HG02970 (cell line): ENCODE data around the gene VRK1.

Experiments used
- ATAC-seq: cut with Tn5 transposase; IDR thresholded peaks from one replicate; pipeline ENCODE4 v1.9.1; 2021; ENCODE audit warnings: mild to moderate bottlenecking, moderate library complexity, moderate number of reproducible peaks; ENCODE audit not compliant: unreplicated experiment, low FRiP score

The VRK1 gene

GRCh38 chr14:96790186-96790585 is 7.0 kb upstream of the VRK1 start:
- no peak for ATAC-seq

- ATAC-seq = no peak
Measured at GRCh38 chr14:96790706-96791105, 6.5 kb upstream of the VRK1 start.

- no peak for ATAC-seq
Measured at GRCh38 chr14:96792003-96792402, 5.2 kb upstream of the VRK1 start.

GRCh38 chr14:96792591-96792990 is 4.6 kb upstream of the VRK1 start:
- no peak for ATAC-seq

- ATAC-seq = no peak
Measured at GRCh38 chr14:96793547-96793946, 3.6 kb upstream of the VRK1 start.

GRCh38 chr14:96795109-96795828 is 1.9 kb upstream of the VRK1 start:
- no peak for ATAC-seq

GRCh38 chr14:96797582-96798349 is 584 bp downstream of the VRK1 start:
- peak; percentile 31 for ATAC-seq

GRCh38 chr14:96798956-96799355 is 1.8 kb downstream of the VRK1 start:
- ATAC-seq = no peak

- ATAC-seq = no peak
Measured at GRCh38 chr14:96799489-96800054, 2.4 kb downstream of the VRK1 start.

GRCh38 chr14:96801931-96802330 is 4.7 kb downstream of the VRK1 start:
- no peak for ATAC-seq

- no peak for ATAC-seq
Measured at GRCh38 chr14:96802963-96803362, 5.8 kb downstream of the VRK1 start.

GRCh38 chr14:96803958-96804357 is 6.8 kb downstream of the VRK1 start:
- no peak for ATAC-seq

- ATAC-seq = no peak
Measured at GRCh38 chr14:96804895-96805294, 7.7 kb downstream of the VRK1 start.

GRCh38 chr14:96805956-96806355 is 8.8 kb downstream of the VRK1 start:
- ATAC-seq = no peak

- ATAC-seq = no peak
Measured at GRCh38 chr14:96806836-96807235, 9.7 kb downstream of the VRK1 start.

- no peak for ATAC-seq
Measured at GRCh38 chr14:96808619-96809406, 11.6 kb downstream of the VRK1 start.

- ATAC-seq = no peak
Measured at GRCh38 chr14:96811265-96811664, 14.1 kb downstream of the VRK1 start.

GRCh38 chr14:96811985-96812667 is 14.9 kb downstream of the VRK1 start:
- no peak for ATAC-seq

- ATAC-seq = no peak
Measured at GRCh38 chr14:96816281-96816680, 19.1 kb downstream of the VRK1 start.
